Measurements from ENCODE around the gene DNAJA3.
A peak's percentile ranks its signal among the peaks of the same experiment; 100 is the strongest.

Gene DNAJA3

DNA sequence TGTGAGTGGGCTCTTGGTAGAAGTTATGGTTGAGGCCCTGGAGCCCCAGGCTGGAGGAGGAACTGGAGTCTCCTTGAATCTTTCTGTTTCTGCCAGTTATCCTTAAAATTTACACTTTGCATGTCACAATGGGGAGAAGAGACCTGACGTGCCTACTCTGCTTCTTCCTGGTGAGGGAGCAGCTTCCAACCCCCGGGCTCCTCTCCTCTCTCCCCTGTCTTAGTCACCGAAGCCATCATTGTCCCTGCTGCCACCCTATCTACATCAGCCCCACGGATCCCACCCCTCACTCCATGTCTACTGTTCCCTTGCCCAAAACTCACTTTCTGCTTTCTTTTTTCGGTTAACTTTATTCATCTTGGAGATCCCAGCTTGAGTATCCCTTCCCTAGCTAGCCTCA lies 17.6 kb downstream of the DNAJA3 start:
- whole genome bisulfite sequencing, 2 experiments (ENCODE audit: insufficient coverage in 2 of 2) = 67 to 76% methylated on average over 5 of the region's 5 CpGs
- Histone ChIP-seq H3K27ac (ENCODE audit: low read depth, low read length, severe bottlenecking) (no peak overlapping the region), H3K9me3 (ENCODE audit: control insufficient read depth, low read length) (no peaks in the 10 kb centered on the region), H3K4me1 (ENCODE audit: control insufficient read depth, insufficient read depth, low read length, poor library complexity, severe bottlenecking) (no peaks in the 10 kb centered on the region), H3K36me3 (ENCODE audit: control insufficient read depth, insufficient read depth, low read length) (peaks cover 95% of the 10 kb centered on the region), H3K4me3 (ENCODE audit: extremely low read depth, insufficient read depth, low read length, poor library complexity, severe bottlenecking) (no peak overlapping the region)

DNA sequence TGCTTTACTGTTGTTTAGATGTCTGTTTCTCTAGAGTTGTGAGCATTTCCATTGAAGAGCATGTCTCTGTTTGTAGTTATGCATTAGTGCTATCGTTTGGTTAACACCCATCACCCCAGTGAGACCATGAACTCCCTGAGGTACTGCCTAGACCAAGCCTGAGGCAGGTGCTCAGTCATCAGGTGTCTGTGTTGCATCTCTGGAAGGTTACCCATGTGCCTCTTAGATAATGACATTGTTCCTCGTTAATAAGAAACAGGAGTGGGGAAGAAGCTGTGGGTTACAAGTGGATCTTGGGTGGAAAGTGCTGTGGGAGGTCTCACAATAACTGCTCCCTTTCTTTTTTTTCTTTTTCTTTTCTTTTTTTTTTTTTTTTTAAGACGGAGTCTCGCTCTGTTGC lies 18.3 kb downstream of the DNAJA3 start:
- H3K4me3 ChIP-seq (ENCODE audit: extremely low read depth, insufficient read depth, low read length, poor library complexity, severe bottlenecking) = no peak overlapping the region
- H3K4me1 ChIP-seq (ENCODE audit: control insufficient read depth, insufficient read depth, low read length, poor library complexity, severe bottlenecking) = no peaks in the 10 kb centered on the region
- H3K9me3 ChIP-seq (ENCODE audit: control insufficient read depth, low read length) = no peaks in the 10 kb centered on the region
- H3K27ac ChIP-seq (ENCODE audit: low read depth, low read length, severe bottlenecking) = no peak overlapping the region
- WGBS, 2 experiments (ENCODE audit: insufficient coverage in 2 of 2) = 80 to 93% methylated on average over 1 to 2 of the region's 4 CpGs
- H3K36me3 ChIP-seq (ENCODE audit: control insufficient read depth, insufficient read depth, low read length) = peaks cover 95% of the 10 kb centered on the region

DNA sequence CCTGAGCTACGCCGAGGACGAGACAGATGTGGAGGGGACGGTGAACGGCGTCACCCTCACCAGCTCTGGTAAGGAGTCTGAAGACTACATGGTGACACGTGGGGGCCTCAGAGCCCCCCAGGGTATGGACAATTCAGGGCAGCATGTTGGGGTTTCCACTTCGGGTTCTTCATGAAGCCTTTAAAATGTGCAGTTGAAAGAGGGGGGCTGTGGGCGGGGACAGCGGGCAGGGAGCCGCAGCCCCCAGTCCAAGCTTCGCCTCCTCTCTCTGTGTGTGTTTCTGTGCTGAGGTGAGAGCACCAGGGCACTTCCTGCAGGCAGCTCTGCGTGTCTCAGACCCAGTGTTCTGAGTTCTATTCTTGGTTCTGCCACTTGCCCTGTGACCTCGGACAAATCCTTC lies 24.8 kb downstream of the DNAJA3 start:
- Histone ChIP-seq H3K9me3 (ENCODE audit: control insufficient read depth, low read length) (no peaks in the 10 kb centered on the region), H3K27ac (ENCODE audit: low read depth, low read length, severe bottlenecking) (no peak overlapping the region), H3K36me3 (ENCODE audit: control insufficient read depth, insufficient read depth, low read length) (peaks cover 91% of the 10 kb centered on the region), H3K4me3 (ENCODE audit: extremely low read depth, insufficient read depth, low read length, poor library complexity, severe bottlenecking) (no peak overlapping the region), H3K4me1 (ENCODE audit: control insufficient read depth, insufficient read depth, low read length, poor library complexity, severe bottlenecking) (no peaks in the 10 kb centered on the region)
- WGBS, 2 experiments (ENCODE audit: insufficient coverage in 2 of 2) = 96 to 100% methylated on average over 8 to 14 of the region's 14 CpGs

DNA sequence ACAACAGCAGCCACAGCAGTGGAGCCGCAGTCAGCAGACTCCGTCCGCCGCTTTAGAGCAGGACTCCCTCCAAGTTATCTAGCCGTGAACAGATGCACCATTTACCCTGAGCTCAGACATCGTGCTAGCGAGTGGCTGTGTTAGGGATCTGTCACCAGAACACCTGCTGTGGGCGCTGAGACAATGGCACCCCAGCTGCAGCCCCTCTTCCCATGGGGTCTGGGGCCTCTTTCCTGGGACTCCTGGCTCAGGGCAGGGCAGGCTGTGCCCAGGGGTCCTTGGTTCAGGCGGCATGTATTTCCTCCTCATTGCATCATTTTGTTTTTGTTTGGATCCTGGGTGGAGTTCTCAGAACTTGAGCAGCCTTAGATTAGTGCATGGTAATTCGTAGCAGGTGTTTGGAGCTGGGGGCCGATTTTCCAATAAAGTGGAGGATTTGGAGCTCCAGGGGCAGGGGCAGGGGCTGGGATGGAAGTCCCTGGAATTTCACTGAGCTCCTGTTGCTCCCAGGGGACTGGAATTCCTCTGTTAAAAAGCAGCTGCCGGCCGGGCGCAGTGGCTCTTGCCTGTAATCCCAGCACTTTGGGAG lies 25.4 kb downstream of the DNAJA3 start:
- H3K4me1 ChIP-seq (ENCODE audit: control insufficient read depth, insufficient read depth, low read length, poor library complexity, severe bottlenecking) = no peaks in the 10 kb centered on the region
- no peak overlapping the region for H3K4me3 ChIP-seq (ENCODE audit: extremely low read depth, insufficient read depth, low read length, poor library complexity, severe bottlenecking)
- no peak overlapping the region for H3K27ac ChIP-seq (ENCODE audit: low read depth, low read length, severe bottlenecking)
- WGBS, 2 experiments (ENCODE audit: insufficient coverage in 2 of 2) = 95 to 97% methylated on average over 13 of the region's 14 CpGs
- peaks cover 91% of the 10 kb centered on the region for H3K36me3 ChIP-seq (ENCODE audit: control insufficient read depth, insufficient read depth, low read length)
- no peaks in the 10 kb centered on the region for H3K9me3 ChIP-seq (ENCODE audit: control insufficient read depth, low read length)

DNA sequence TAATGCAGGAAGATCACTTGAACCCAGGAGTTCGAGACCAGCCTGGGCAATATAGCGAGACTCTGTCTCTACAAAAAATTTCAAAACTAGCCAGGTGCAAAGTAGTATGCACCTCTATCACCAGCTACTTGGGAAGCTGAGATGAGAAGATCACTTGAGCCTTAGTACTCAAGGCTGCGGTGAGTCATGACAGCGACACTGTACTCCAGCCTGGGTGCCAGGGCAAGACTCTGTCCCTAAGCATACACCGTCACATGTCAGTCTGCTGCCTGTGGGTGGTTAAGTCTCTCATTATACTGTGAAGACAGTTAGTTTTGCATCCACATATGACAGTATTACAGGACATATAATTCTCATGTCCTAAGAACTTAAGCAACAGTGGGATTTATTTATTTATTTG lies 27.0 kb downstream of the DNAJA3 start:
- Histone ChIP-seq H3K4me3 (ENCODE audit: extremely low read depth, insufficient read depth, low read length, poor library complexity, severe bottlenecking) (no peak overlapping the region), H3K36me3 (ENCODE audit: control insufficient read depth, insufficient read depth, low read length) (peaks cover 91% of the 10 kb centered on the region), H3K4me1 (ENCODE audit: control insufficient read depth, insufficient read depth, low read length, poor library complexity, severe bottlenecking) (no peaks in the 10 kb centered on the region), H3K9me3 (ENCODE audit: control insufficient read depth, low read length) (no peaks in the 10 kb centered on the region), H3K27ac (ENCODE audit: low read depth, low read length, severe bottlenecking) (no peak overlapping the region)
- 96 to 98% methylated on average over 4 to 5 of the region's 5 CpGs for WGBS, 2 experiments (ENCODE audit: insufficient coverage in 2 of 2)

DNA sequence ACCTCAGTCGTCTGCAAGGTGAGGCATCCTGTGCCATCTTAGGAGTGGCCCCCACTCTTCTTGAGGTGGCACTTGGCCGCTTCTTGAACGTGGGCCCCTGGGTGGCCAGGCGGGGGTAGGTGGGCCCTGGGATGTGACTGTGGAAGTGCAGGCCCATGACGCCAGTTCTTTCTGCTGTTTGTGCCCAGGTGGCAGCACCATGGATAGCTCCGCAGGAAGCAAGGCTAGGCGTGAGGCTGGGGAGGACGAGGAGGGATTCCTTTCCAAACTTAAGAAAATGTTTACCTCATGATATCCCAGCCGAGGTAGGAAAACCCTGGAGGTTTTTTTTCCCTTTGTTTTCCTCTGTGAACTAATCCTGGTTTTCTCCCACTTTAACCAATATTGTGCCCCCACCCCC lies 29.0 kb downstream of the DNAJA3 start:
- WGBS, 2 experiments (ENCODE audit: insufficient coverage in 2 of 2) = 85 to 89% methylated on average over 6 to 7 of the region's 9 CpGs
- H3K36me3 ChIP-seq (ENCODE audit: control insufficient read depth, insufficient read depth, low read length) = peaks cover 82% of the 10 kb centered on the region
- H3K27ac ChIP-seq (ENCODE audit: low read depth, low read length, severe bottlenecking) = no peak overlapping the region
- H3K4me1 ChIP-seq (ENCODE audit: control insufficient read depth, insufficient read depth, low read length, poor library complexity, severe bottlenecking) = no peaks in the 10 kb centered on the region
- no peak overlapping the region for H3K4me3 ChIP-seq (ENCODE audit: extremely low read depth, insufficient read depth, low read length, poor library complexity, severe bottlenecking)
- H3K9me3 ChIP-seq (ENCODE audit: control insufficient read depth, low read length) = no peaks in the 10 kb centered on the region

DNA sequence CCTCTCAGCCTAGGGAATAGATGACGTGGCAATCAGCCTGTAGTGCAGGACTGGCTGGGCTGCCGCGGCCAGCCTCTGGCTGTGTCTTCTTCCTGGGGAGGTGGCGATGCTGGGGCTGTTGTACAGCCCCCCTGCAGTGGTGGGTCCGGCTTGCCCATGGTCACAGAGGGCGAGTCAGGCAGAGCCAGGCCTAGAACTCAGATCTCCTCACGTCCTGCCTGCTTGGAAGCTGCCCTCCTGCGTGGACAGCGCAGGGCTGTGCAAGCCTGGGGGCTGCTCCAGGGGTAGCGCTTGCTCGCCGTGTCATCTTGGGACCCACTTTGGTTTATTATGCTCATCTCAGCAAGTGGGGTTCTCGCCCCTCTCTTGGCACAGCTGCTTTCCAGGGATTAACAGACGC lies 29.4 kb downstream of the DNAJA3 start:
- Histone ChIP-seq H3K36me3 (ENCODE audit: control insufficient read depth, insufficient read depth, low read length) (peaks cover 83% of the 10 kb centered on the region), H3K4me3 (ENCODE audit: extremely low read depth, insufficient read depth, low read length, poor library complexity, severe bottlenecking) (no peak overlapping the region), H3K27ac (ENCODE audit: low read depth, low read length, severe bottlenecking) (no peak overlapping the region), H3K9me3 (ENCODE audit: control insufficient read depth, low read length) (no peaks in the 10 kb centered on the region), H3K4me1 (ENCODE audit: control insufficient read depth, insufficient read depth, low read length, poor library complexity, severe bottlenecking) (no peaks in the 10 kb centered on the region)
- 87 to 90% methylated on average over 10 to 12 of the region's 14 CpGs for WGBS, 2 experiments (ENCODE audit: insufficient coverage in 2 of 2)

DNA sequence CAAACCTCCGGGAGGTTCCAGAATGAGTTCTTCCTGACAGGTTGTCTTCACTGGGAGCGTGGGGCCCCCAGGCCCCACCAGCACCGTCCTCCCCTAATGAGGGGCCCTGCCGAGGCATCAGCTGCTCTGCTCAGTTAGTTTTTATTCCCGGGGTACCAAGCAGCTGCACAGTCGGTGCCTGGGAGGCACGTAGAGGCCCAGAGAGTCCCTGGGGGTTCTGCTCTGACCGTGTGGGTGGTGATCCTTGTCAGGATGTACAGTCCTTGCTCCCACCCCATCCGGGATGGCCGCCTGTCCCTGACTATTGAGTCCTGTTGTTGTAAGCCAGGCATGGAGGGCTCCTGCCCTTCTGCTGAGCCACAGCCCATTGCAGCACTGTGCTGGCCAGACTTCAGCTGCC lies 30.3 kb downstream of the DNAJA3 start:
- H3K27ac ChIP-seq (ENCODE audit: low read depth, low read length, severe bottlenecking) = no peak overlapping the region
- H3K36me3 ChIP-seq (ENCODE audit: control insufficient read depth, insufficient read depth, low read length) = peaks cover 78% of the 10 kb centered on the region
- H3K4me1 ChIP-seq (ENCODE audit: control insufficient read depth, insufficient read depth, low read length, poor library complexity, severe bottlenecking) = no peaks in the 10 kb centered on the region
- H3K4me3 ChIP-seq (ENCODE audit: extremely low read depth, insufficient read depth, low read length, poor library complexity, severe bottlenecking) = no peak overlapping the region
- 80 to 81% methylated on average over 8 to 9 of the region's 10 CpGs for WGBS, 2 experiments (ENCODE audit: insufficient coverage in 2 of 2)
- no peaks in the 10 kb centered on the region for H3K9me3 ChIP-seq (ENCODE audit: control insufficient read depth, low read length)

DNA sequence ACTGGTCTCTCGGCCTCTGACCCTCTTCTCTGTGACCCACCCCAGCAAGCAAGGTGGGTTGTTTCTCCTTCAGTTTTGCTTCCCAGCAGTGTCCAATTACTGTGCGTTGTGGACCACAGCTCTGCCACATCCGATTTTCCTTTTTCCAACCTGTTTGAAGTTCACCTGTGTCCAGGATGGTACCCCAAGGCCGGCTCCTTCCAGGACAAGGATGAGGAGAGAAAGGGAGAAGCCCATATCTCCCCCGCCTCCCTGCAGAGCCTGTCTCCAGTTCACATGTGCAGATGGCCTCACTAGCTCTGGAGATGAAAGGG lies 35.2 kb downstream of the DNAJA3 start:
- no peak overlapping the region for H3K27ac ChIP-seq (ENCODE audit: low read depth, low read length, severe bottlenecking)
- H3K4me1 ChIP-seq (ENCODE audit: control insufficient read depth, insufficient read depth, low read length, poor library complexity, severe bottlenecking) = peaks cover 15% of the 10 kb centered on the region
- WGBS, 2 experiments (ENCODE audit: insufficient coverage in 2 of 2) = 91 to 97% methylated on average over 4 to 5 of the region's 5 CpGs
- H3K36me3 ChIP-seq (ENCODE audit: control insufficient read depth, insufficient read depth, low read length) = peaks cover 53% of the 10 kb centered on the region
- H3K9me3 ChIP-seq (ENCODE audit: control insufficient read depth, low read length) = no peaks in the 10 kb centered on the region
- H3K4me3 ChIP-seq (ENCODE audit: extremely low read depth, insufficient read depth, low read length, poor library complexity, severe bottlenecking) = no peak overlapping the region

DNA sequence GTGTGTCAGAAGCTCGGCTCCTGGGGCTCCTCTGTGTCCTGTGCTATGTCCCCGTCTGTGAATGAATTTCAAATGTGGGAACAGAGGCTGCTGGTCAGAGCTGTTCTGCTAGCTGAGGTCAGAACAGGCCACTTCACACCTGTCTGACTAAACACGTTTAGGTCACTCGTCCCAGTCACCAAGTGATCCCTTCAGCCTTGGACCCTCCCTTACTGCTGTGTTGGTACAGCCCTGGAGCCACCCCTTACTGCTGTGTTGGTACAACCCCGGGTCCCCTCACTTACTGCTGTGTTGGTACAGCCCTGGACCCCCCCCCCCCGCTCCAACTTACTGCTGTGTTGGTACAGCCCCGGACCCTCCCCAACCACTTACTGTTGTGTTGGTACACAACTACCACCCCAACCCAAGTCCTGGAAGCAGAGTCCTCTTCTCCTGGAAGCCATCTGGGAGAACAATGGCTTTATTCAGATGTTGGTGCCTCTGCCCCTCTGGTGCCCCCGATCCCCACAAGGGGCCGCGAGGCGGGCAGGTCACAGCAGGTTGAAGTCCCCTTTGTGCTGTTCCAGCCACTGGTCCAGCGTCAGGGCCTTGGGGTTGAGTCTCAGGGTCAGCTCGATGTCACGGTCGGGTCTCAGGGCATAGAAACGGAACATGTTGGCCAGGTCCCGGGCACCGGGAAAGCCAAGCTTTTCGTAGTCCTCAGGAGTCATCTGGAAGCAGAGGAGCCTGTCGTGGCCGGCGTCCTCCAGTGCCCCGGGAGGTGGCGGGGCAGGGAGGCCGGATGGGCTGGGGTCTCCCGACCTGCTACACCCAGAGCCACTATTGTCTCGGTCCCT lies 35.8 kb downstream of the DNAJA3 start:
- WGBS, 2 experiments (ENCODE audit: insufficient coverage in 2 of 2) = 90 to 92% methylated on average over 24 to 25 of the region's 27 CpGs
- no peak overlapping the region for H3K27ac ChIP-seq (ENCODE audit: low read depth, low read length, severe bottlenecking)
- H3K36me3 ChIP-seq (ENCODE audit: control insufficient read depth, insufficient read depth, low read length) = peaks cover 47% of the 10 kb centered on the region
- H3K4me1 ChIP-seq (ENCODE audit: control insufficient read depth, insufficient read depth, low read length, poor library complexity, severe bottlenecking) = peaks cover 15% of the 10 kb centered on the region
- H3K4me3 ChIP-seq (ENCODE audit: extremely low read depth, insufficient read depth, low read length, poor library complexity, severe bottlenecking) = no peak overlapping the region
- H3K9me3 ChIP-seq (ENCODE audit: control insufficient read depth, low read length) = no peaks in the 10 kb centered on the region

DNA sequence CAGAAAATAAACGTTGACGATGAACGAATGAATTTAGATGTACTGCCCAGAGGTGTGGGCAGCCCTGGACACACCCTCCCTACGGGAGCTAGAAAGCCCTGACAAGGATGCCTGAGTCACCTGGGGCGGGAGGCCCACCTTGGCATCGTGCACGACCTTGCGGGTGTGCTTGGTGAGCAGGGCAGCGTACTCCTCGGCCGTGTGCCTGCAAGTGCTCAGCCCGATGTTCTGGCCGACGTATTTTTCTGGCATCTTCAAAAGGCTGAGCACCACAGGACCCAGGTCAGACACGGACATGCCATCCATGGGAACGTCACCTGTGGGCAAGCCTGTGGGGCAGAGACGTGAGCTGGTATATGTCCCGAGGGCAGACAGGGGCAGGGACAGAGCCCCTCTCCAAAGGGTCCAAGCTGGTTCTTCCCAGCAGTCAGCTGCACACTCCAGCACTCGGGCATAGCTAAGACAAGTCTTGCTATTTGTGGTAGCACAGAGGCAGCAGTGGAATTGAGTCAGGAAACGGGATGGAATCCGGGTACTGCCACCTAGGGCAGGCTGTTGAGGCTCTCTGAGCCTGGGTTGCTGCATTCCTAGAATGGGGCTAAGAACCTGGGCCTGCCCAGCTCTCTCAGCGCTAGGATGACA lies 38.0 kb downstream of the DNAJA3 start:
- Histone ChIP-seq H3K9me3 (ENCODE audit: control insufficient read depth, low read length) (no peaks in the 10 kb centered on the region), H3K27ac (ENCODE audit: low read depth, low read length, severe bottlenecking) (peak overlapping the region; percentile 85), H3K4me1 (ENCODE audit: control insufficient read depth, insufficient read depth, low read length, poor library complexity, severe bottlenecking) (peaks cover 15% of the 10 kb centered on the region), H3K36me3 (ENCODE audit: control insufficient read depth, insufficient read depth, low read length) (peaks cover 33% of the 10 kb centered on the region), H3K4me3 (ENCODE audit: extremely low read depth, insufficient read depth, low read length, poor library complexity, severe bottlenecking) (no peak overlapping the region)
- 92 to 95% methylated on average over 21 to 22 of the region's 22 CpGs for WGBS, 2 experiments (ENCODE audit: insufficient coverage in 2 of 2)

Data from mesodermal cell (in vitro differentiated cells).